GM19043 (cell line): Measurements from ENCODE around the gene ERO1A.

ENCODE experiments used
- ATAC-seq: cut with Tn5 transposase; IDR thresholded peaks from one replicate; pipeline ENCODE4 v1.9.1; 2021; ENCODE audit warnings: low read depth; ENCODE audit not compliant: unreplicated experiment

The ERO1A gene

GRCh38 chr14:52609445-52610044, 85.8 kb downstream of the ERO1A start:
- no peak for ATAC-seq

GRCh38 chr14:52607061-52607460, 88.3 kb downstream of the ERO1A start:
- no peak for ATAC-seq

GRCh38 chr14:52602131-52602530, 93.2 kb downstream of the ERO1A start:
- no peak for ATAC-seq

GRCh38 chr14:52599974-52600373, 95.4 kb downstream of the ERO1A start:
- no peak for ATAC-seq

- no peak for ATAC-seq
Observed at GRCh38 chr14:52598568-52598967, 96.8 kb downstream of the ERO1A start.

GRCh38 chr14:52596861-52597260, 98.5 kb downstream of the ERO1A start:
- no peak for ATAC-seq

GRCh38 chr14:52596320-52596719, 99.0 kb downstream of the ERO1A start:
- ATAC-seq, result no peak

- no peak for ATAC-seq
Observed at GRCh38 chr14:52590318-52590717, 105.0 kb downstream of the ERO1A start.
